Breast epithelium (tissue), 3 donors: ENCODE measurements around the gene ANKK1.

Source experiments
- CTCF ChIP-seq, 3 donors: fragments of 450-650 bp; IDR thresholded peaks; one replicate each; pipeline ENCODE4 v1.5.1; 2016 to 2017; ENCODE audit warnings: antibody characterized with exemption in 3 of 3, mild to moderate bottlenecking in 3 of 3, moderate library complexity in 3 of 3
- POLR2A ChIP-seq: fragments of 450-650 bp; IDR thresholded peaks from one replicate; pipeline ENCODE4 v1.6.1; 2016; ENCODE audit warnings: antibody characterized with exemption, mild to moderate bottlenecking, moderate library complexity
- POLR2AphosphoS5 ChIP-seq, 3 donors: sonication (generic); formaldehyde crosslinking; IDR thresholded peaks; one replicate each; pipeline ENCODE4 v1.6.1; 2017; ENCODE audit warnings: antibody characterized with exemption in 3 of 3

- TF ChIP-seq CTCF (IDR thresholded peaks at IDR 0.05), result no peak
- no peak for TF ChIP-seq POLR2A
- no peak for TF ChIP-seq POLR2AphosphoS5 (IDR thresholded peaks at IDR 0.05)
These were observed 60.7 kb downstream of the ANKK1 start for GRCh38 chr11:113448316-113448677.
